Heart right ventricle (tissue), 16 donors: ENCODE results near the gene CEND1. TPM values are rescaled to one million over a fixed set of nuclear protein-coding genes. Genes with fewer than 3 reads are reported as not detected.

ENCODE experiments used
- ATAC-seq, 8 donors: fragments of 200-7000 bp; cut with Tn5 transposase; one replicate each; pipeline ENCODE4 v1.9.1; 2020; ENCODE audit warnings: mild to moderate bottlenecking in 8 of 8, moderate library complexity in 8 of 8, moderate number of reproducible peaks in 1 of 8
- DNase-seq, 2 donors: peaks; one replicate each; pipeline ENCODE4 v3.0.0-alpha.2; 2020
- H3K27ac ChIP-seq, 10 donors: fragments of 200-600 bp; sonication (generic) in 2 of 10; one replicate each; pipeline versions ENCODE4 v1.5.0 to v1.8.0; 2020 to 2022; ENCODE audit warnings: mild to moderate bottlenecking in 3 of 10
- H3K27me3 ChIP-seq, 7 donors: fragments of 200-600 bp; one replicate each; pipeline ENCODE4 v1.8.0; 2021 to 2022; ENCODE audit warnings: mild to moderate bottlenecking in 2 of 7
- H3K36me3 ChIP-seq, 9 donors: fragments of 200-600 bp; sonication (generic) in 1 of 9; one replicate each; pipeline versions ENCODE4 v1.5.0 to v1.8.0; 2020 to 2022; ENCODE audit warnings: mild to moderate bottlenecking in 2 of 9
- H3K4me1 ChIP-seq, 9 donors: fragments of 200-600 bp; sonication (generic) in 1 of 9; one replicate each; pipeline versions ENCODE4 v1.5.0 to v1.8.0; 2020 to 2022; ENCODE audit warnings: mild to moderate bottlenecking in 4 of 9
- H3K4me3 ChIP-seq, 10 donors: fragments of 200-600 bp; sonication (generic) in 2 of 10; one replicate each; pipeline versions ENCODE4 v1.5.0 to v1.8.0; 2020 to 2022; ENCODE audit warnings: mild to moderate bottlenecking in 7 of 10, moderate library complexity in 2 of 10
- H3K9me3 ChIP-seq, 11 donors: fragments of 200-600 bp in 10 of 11; sonication (generic) in 2 of 11; one replicate each; pipeline versions ENCODE4 v1.5.0 to v1.8.0; 2013 to 2022; ENCODE audit warnings: mild to moderate bottlenecking in 2 of 11, control low read depth in 1 of 11, moderate library complexity in 1 of 11
- WGBS, 2 donors: extraction: QIAGEN DNeasy Blood & Tissue Kit; methylation state at CpG; one replicate each; pipeline ENCODE4 v1.1.7; 2013; ENCODE audit warnings: inconsistent platforms in 1 of 2; 5-methylcytosine and 5-hydroxymethylcytosine counted together
- intact Hi-C, 10 donors: fragments of 100-400 bp; cut with DNase I; formaldehyde crosslinking; loops; one replicate each; pipeline versions ENCODE4 v1.11.1 to v1.14.2; 2022
- polyA plus RNA-seq, 2 donors: library from polyadenylated mRNA; stranded (reverse); fragments of 200-250 nt; gene quantifications; one replicate each; pipeline ENCODE4 v1.2.3, GENCODE V29; 2013
- total RNA-seq, 10 donors: library from RNA; stranded (reverse); fragmentation: NEBNext Ultra II Directional in 3 of 10; extraction: Animal tissue kit (Norgen Biotek cat#: 25700) in 3 of 10; gene quantifications; one replicate each; pipeline versions ENCODE4 v1.2.1 to v1.2.4, GENCODE V29; 2021 to 2023
- TF ChIP-seq, protein P1 (sequence below), 9 donors: fragments of 200-600 bp; sonication (generic) in 2 of 9; IDR thresholded peaks; one replicate each; pipeline versions ENCODE4 v1.5.0 to v1.8.0; 2021 to 2022; ENCODE audit warnings: antibody characterized with exemption in 9 of 9, mild to moderate bottlenecking in 5 of 9, moderate library complexity in 1 of 9
- donor health status: Arrhythmogenic right ventricular cardiomyopathy.
- donor health status: ischemic (EF 13 %, LVEDD 7.1; RV severe dilation, severe dysfunction).
- donor health status: healthy with polysubstance abuse.
- donor health status: DM: no; HTN: yes; CAD: no.
- donor health status: DM: no; HTN: no; CAD: no.
- donor health status: ischemic (EF 25% LVEDD 6.9; RV normal size, moderate dysfunction).
- donor health status: ischemic (EF 25% LVEDD 5.7; RV mildly dilated, moderate dysfunction).
- donor health status: healthy.
- donor health status: DM: yes; HTN: yes; CAD: no.
- donor health status: Ischemic cardiomyopathy.
- donor health status: ischemic (EF 35%, LVEDD 5.7; RV mildly dilated, moderate dysfunction).
- donor health status: nonischemic (EF 11% LVEDD 7.7; RV severe dilation, severe dysfunction).
- donor health status: DM: yes; HTN: yes; CAD: no.
- donor health status: PGD.
- donor health status: ischemic (EF 29% LVEDD 5.4; RV normal size, mild dysfunction).
- donor health status: nonischemic (EF 23%, LVEDD 6.1; RV moderate dilation, normal function).

Gene CEND1
- total and polyA plus RNA-seq, 12 donors = 0.22 to 0.80 (median 0.53) TPM; not detected in 1

DNA sequence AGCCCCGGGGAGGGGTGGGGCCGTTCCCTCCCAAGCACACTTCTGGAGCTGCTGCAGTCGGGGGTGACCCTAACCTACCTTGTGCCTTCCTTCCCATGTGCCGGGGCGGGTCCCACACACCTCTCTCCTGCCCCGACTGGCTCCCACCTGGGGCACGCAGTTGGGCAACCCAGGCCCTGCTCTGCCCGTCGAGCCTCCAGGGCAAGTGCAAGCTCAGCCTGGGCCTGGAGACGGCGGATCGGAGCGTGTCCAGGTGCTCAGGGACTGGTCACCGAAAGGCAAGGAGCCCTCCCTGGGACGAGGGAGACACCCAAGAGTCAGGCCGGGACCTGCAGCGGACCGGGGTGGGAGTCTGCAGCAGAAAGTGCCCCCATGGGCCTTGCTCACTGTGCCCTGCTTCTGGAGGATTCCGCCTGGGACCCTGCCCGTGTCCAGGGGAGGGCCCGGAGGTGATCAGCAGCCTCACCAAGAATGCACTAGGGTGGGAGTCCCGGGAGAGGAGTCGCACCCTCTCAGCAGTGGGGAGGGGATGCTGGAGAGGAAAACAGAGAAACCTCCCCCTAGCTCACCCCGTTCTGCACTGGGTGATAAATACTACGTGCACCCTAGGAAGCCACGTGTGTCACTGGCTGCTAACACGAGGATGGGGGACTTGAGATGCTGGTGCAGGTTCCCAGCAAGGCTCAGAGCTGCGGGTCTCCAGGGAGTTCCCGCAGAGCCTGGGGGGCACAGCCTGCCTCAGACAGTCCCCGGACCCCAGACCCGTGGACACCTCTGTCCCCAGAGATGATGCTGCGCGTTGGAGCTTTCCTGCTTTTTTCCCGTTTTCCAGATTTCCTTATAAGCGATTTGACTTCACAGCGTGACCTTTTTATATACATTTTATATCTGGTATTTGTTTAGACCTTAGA, 7.4 kb downstream of the CEND1 start:
- DNase-seq = peak in 1 of 2 donors; percentile 15
- peaks cover 0 to 33% (median 21%) of the 10 kb centered on the region in 9 donors for H3K4me1 ChIP-seq
- peaks cover 0 to 6% (median 0%) of the 10 kb centered on the region in 9 donors for H3K36me3 ChIP-seq
- 75 to 76% methylated on average over 36 of the region's 36 CpGs for WGBS, 2 donors
- intact Hi-C loops = no loop called here
- no peaks in the 10 kb centered on the region for H3K9me3 ChIP-seq
- H3K4me3 ChIP-seq = no peak overlapping the region
- H3K27ac ChIP-seq = no peak overlapping the region
- peaks cover 0 to 1% (median 0%) of the 10 kb centered on the region in 7 donors for H3K27me3 ChIP-seq
- ATAC-seq = no peak
- TF ChIP-seq, protein P1, sequence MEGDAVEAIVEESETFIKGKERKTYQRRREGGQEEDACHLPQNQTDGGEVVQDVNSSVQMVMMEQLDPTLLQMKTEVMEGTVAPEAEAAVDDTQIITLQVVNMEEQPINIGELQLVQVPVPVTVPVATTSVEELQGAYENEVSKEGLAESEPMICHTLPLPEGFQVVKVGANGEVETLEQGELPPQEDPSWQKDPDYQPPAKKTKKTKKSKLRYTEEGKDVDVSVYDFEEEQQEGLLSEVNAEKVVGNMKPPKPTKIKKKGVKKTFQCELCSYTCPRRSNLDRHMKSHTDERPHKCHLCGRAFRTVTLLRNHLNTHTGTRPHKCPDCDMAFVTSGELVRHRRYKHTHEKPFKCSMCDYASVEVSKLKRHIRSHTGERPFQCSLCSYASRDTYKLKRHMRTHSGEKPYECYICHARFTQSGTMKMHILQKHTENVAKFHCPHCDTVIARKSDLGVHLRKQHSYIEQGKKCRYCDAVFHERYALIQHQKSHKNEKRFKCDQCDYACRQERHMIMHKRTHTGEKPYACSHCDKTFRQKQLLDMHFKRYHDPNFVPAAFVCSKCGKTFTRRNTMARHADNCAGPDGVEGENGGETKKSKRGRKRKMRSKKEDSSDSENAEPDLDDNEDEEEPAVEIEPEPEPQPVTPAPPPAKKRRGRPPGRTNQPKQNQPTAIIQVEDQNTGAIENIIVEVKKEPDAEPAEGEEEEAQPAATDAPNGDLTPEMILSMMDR (IDR thresholded peaks at IDR 0.05) = no peak

DNA sequence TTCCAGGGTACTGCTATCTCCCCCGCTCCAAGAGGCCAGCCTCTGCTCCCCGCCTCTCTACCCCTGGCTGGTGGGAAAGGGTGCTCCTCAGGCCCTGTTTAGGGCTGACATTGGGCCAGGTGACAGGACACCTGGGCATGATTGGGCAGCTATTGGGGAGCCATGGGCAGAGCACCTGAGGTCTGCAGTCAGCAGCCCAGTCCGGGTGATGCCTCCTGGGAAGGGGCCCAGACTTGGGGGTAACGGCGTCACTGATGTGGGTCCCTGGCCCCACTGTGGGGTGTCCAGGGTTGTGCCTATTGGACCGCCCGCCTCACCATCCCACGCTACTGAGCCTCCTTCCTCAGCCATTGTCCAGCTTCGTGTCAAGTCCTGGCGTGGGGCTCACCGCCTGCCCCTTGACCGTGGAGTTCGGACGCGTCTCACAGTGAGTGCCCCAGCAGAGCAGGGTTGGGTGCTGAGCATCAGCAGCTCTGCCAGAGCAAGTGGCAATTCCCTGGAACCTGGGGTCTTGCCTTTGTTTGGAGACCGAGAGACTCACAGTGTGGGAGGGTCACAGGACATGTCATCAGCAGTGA, 9.8 kb downstream of the CEND1 start:
- TF ChIP-seq, protein P1 (IDR thresholded peaks at IDR 0.05) = no peak
- WGBS, 2 donors = 94 to 95% methylated on average over 16 of the region's 16 CpGs
- no peak overlapping the region for H3K27ac ChIP-seq
- peaks cover 8 to 51% (median 38%) of the 10 kb centered on the region in 9 donors for H3K4me1 ChIP-seq
- intact Hi-C loops = loop anchor here in 1 of 10 donors (2.0 kb wide), 1 partner anchor 15 kb away; no protein-coding TSS in a partner anchor
- H3K4me3 ChIP-seq = no peak overlapping the region
- H3K9me3 ChIP-seq = no peaks in the 10 kb centered on the region
- ATAC-seq = no peak
- no peaks in the 10 kb centered on the region for H3K27me3 ChIP-seq
- peaks cover 0 to 6% (median 0%) of the 10 kb centered on the region in 9 donors for H3K36me3 ChIP-seq
- DNase-seq = peak in 1 of 2 donors; percentile 11

DNA sequence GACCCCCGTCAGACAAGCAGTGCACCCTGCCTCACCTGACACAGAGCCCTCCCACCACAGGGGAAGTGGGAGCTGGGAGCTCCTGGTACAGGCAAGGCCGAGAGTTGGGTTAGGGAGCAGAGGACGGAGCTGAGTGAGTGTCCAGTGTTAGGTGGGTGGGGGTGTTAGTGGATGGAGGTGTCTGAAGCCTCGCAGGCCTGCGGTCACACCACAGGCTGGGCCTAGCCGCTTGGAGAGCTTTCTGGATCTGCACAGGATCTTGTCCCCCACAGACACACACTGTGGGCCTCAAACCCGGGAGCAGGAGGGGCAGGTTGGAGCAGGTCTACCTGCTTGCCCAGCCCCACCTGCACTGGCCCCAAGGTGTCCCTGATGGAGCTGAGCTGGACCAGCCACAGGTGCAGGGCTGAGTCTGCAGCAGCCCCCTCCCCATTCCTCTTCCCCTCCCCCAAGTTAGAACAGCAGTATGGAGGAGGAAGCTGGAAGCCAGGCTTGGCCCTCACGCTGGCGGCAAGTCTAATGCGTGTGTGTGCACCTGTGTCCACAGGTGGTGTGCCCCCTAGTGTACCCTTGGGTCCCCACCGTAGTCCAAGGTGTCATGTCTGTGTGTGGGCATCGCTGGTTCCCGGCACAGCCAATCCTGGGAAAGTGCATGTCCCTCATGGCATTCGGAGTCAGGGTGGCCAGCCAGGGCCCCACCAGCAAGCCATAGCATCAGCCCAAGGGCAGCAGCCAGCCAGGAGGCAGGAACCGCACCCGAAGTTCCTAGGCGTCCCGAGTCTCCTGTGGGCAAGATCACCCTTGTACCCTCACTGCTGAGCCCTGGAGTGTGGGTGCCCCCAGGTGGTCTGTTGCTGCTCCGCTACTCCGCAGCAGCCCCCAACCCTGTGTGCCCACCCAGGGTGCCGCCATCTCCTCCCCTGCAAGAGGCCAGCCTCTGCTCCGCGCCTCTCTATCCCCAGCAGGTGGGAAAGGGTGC, 10.6 kb downstream of the CEND1 start:
- Histone ChIP-seq H3K9me3 (no peaks in the 10 kb centered on the region), H3K4me3 (no peak overlapping the region), H3K4me1 (peaks cover 8 to 59% (median 38%) of the 10 kb centered on the region in 9 donors), H3K36me3 (peaks cover 0 to 8% (median 0%) of the 10 kb centered on the region in 9 donors), H3K27me3 (no peaks in the 10 kb centered on the region), H3K27ac (no peak overlapping the region)
- intact Hi-C loops = no loop called here
- ATAC-seq (no peak), DNase-seq (peak in 1 of 2 donors; percentile 11)
- WGBS, 2 donors = 94 to 95% methylated on average over 23 of the region's 23 CpGs
- TF ChIP-seq, protein P1 (IDR thresholded peaks at IDR 0.05) = no peak
